HG03196 (cell line): ENCODE measurements around the gene RPS19.

Experiments
- ATAC-seq: cut with Tn5 transposase; IDR thresholded peaks from one replicate; pipeline ENCODE4 v1.9.1; 2021; ENCODE audit not compliant: unreplicated experiment

RPS19 gene

DNA sequence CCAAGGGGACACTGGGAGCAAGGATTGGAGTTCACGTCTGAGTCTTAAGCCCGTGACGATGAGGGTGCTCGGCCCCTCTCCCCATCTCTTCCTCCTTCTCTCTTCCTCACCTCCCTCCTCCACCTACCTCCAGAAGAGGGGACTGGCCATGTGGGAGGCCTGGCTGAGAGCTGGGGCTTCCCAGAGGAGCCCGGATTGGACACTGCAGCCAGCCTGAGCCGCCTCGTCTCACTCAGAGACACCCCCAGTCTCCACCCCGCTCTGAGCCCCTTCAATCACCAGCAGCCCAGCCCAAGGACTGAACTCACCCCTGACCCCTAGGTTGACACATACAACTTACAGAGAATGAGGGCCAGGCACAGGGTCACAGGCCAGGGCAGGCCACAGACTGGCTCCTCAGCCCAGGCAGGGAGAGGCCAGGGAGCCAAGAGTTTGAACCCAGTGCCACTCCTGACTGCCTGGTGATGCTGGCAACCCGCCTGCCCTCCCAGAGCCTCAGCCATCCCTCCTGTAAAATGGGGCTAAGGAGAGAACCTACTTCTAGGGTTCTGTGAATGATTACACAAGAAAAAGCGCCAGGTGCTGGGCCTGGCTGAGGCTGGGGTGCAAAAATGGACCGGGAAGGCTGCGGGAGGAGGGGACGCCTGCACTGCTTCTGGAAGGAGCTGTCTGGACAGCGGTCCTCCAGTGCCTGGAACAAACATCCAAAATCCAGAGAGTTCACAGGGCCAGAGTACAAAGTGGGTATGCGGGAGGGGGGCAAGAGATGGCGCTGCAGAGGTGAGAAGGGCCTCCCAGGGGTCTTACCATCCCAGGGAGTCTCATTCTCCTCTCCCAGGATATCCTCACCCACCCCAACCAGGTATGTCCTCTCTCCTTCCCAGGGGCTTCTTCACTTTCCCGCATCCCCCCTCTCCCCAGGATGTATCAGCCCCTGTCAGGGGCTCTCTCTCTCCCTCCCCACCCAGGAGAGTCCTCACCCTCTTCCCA is 18.2 kb downstream of the RPS19 start:
- no peak for ATAC-seq

DNA sequence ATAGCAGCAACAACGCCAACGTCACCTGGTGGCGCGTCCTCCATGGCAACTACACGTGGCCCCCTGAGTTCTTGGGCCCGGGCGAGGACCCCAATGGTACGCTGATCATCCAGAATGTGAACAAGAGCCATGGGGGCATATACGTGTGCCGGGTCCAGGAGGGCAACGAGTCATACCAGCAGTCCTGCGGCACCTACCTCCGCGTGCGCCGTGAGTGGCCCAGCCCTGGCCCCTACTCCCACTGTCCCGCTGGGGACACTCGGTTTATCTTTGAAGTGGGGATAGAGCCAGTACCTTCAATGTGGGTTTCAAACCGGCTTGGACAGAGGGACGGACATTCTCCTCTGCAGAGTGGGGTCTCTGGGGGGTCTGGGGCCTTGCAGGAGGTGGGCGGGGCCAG is 19.0 kb downstream of the RPS19 start:
- ATAC-seq, result no peak

DNA sequence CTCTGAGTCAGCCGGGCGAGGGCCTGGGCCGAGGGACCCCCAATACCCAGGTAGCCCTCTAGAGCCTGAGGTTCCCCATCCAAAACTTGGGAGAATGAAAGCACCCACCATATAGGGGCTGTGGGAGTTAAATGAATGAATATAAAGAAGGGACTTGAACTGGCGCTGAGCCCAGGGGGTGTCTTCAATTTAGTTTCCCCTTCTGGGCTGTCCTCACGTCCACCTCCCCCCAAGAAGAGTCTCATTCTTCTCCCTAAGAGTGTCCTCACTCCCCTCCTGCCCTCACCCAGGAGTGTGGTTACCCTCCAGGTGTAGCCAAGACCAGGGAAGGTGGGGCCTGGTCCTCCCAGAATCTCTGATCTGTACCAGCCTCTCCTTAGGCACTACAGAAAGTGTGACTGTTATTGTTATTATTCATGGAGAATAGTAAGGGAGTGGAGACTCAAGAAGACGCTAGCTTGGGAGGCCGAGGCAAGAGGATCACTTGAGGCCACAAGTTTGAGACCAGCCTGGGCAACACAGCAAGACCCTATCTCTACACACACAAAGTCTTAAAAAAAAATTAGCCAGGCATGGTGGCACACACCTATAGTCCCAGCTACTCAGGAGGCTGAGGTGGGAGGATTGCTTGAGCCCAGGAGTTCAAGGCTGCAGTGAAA is 19.7 kb downstream of the RPS19 start:
- ATAC-seq, result no peak

DNA sequence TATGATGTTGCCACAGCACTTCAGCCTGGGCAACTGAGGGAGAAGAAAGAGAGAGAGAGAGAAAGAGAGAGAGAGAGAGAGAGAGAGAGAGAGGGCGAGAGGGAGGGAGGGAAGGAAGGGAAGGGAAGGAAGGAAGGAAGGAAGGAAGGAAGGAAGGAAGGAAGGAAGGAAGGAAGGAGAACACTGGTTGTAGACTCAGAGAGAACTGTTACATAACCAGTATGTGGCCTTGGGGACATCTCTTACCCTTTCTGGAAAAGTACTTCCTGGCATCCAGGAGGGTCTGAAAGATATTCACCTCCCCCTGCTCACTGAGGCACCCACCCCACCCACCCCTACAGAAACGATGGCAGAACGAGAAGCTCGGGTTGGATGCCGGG is 20.3 kb downstream of the RPS19 start:
- no peak for ATAC-seq

DNA sequence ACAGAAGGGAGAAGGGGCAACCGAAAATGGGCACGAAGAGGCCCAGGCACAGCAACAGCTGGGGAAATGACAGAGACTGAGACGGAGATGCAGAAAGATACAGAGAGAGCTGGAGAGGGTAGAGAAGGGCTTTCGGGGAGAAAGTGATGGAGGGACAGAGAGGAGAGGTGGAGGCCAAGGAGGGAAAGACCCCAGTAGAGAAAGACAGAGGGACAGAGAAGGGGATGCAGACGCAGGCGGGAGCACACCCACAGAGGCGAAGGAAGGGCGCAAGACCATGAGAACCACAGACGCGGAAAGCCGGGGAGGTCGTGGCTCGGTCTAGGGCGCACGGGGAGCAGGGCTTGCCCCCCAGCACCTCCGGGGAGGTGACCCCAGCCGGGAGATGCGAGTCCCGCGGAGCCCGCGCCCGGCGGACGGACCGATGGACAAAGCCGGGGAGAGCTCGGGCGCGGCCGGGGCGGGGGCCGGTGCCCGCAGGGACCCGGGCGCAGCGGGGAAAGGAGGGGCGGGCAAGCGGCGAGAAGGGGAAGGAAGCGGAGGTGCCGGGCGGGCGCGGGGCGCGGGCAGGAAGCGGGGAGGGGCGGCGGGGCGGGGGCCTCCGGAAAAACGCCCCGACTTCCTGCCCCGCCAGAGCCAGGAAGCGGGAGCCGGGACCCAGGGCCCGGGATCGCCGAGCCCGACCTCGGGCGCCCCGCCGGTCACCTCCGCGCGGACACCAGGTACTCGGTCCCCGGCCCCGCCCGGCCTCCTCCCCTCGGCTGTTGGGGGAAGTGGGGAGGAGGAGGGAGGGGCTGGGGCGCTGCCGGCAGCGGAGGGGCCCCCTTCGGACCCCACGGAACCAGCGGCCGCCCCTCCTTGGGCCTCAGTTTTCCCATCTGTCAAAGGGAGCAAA is 22.8 kb downstream of the RPS19 start, which contains the start of gene ARHGEF1:
ARHGEF1 (plus strand) TSS at position 617 of the 895 bp plus-strand sequence. CDS start 4,899 bp downstream, outside the sequence.
- no peak for ATAC-seq

DNA sequence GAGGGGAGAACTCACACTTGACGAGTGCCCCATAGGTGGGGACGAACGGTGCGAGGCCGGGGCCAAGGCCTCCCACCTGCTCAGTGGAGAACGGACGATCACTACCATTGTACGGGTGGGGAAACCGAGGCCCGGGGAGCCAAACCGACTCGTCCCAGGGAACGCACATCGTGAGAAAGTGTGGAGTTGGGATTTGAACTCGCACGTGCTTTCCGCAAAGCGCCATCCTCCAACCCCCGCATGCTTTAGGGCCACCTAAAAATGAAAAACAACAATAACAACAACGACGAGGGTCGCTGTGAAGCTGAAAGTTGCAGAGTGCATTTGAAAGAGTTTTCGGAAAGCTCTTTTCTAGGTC is 23.4 kb downstream of the RPS19 start:
- no peak for ATAC-seq

DNA sequence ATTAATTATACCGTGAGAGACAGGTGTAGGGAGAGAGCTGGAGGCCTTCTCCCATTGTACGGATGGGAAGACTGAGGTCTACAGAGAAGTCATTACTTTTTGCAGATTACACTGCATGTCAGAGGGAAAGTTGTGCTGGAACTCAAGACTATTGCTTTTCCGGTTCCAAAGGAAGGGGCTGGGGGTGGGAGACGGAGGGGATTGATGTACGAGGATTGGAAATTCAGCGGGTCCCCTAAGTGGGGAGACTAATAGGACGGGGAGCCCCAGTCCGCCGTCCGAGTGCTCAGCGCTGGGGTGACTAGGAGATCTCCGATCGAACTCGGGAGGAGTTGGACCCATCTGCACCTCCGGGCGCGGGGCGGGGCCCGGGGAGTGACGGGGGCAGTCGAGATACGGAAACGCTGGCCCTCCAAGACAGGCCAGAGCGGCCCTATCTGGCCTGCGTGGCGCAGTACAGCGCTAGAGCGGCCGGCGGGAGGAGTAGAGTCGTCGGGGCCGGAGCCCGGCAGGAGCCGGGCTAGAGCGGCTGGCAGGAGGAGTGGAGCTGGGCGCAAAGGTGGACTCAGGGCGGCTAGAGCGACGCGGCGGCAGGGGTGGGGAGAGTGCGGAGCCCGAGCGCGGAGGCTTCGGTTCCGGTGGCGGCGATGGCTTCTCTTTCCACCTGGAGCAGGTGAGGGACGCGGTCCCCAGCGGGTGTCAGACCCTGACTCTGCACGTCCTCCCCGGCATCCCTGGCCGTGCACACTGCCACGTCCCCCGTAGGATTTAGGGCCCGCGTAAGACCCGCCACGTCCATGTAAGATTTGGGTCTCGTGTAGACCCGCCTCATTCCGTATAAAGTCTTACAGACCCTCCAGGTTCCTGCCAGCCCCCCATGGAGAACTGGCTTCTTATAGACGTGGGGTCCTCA is 24.0 kb downstream of the RPS19 start:
- peak; percentile 69 for ATAC-seq

DNA sequence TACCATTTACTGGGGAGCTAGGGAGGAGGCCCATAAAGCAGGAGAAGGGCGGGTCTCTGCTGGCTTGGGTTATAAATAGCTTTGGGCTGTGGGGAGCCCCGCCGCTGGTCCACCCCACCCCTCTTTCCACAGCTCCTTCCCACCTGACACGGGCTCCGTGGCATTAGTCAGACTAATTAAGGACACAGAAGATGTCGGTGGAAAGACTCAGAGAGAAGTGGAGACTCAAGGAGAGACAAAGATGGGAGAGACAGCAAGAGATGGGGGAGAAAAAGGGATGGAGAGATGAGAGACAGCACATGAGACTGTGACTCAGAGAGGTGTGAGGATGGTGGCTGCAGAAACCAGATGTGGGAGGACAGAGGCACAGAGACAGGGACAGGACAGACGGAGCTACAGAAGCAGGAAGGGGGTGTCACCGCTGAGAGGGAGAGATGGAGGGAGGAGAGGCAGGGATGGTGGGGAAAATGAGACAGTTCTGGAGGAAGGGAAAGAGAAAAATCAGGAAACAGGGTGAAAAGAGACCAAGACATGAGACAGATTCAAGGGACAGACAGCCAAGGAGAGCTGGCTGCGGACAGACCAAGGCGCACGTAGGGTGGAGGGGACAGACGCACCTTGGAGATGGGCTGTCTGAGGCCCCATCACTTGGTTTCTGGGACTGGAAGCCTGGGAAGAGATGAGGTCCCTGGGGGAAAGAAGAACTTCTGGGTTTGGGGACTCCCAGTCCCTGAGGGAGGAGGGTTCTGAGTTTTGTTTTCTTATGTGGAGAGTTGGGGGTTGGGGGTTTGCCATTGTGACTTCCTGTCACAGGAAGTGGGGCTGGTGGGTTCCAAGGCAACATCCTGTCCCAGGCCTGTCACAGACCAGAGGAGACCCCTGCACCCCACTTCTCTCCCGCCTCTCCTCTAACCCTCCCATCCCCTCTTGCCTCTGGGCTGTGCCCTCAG is 27.0 kb downstream of the RPS19 start:
- ATAC-seq, result no peak

DNA sequence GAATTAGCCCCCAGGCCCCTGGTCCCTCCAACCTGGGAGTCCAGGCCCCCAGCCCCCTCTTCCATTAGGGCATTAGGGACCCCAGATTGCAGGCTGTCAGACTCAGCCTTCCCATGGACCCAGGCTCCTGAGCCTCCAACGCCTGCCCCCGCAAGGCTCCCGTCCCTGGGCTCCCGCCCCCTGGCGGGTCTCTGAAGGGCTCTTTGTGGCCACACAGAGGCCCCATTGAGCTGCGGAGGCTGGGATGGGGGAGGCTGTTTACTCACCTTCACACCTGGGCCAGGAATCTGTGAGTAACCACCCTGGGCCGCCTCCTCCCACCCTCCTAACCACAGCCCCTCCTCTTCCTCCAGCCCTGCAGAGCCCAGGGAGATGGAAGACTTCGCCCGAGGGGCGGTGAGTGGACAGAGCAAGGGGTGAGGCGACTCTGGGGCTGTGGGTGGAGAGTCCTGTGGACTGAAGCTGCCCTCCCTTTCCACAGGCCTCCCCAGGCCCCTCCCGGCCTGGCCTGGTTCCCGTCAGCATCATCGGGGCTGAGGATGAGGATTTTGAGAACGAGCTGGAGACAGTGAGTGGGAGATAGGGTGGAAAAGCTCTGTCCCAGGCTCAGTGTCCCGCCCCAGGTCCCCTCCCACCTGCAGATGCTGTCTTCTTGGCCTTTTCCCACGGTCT is 27.8 kb downstream of the RPS19 start:
- no peak for ATAC-seq

DNA sequence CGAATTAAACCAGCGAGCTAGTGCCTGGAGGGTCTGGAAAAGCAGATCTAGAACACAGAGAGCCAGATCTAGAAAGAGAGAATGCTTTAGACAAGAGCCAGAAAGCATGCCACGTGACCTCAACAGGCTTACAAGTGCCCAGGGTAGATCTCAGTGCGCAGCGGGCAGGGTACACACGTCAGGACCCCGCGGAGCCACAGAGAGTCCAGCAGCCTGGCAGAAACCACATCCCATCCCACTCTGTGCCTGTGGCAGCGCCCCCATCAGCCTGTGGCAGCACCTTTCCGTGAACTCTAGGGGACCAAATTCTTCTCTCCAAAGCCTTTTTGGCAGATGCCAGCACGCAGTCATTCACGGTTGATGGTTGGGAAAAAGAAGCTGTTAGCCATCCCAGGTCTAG is 28.9 kb downstream of the RPS19 start:
- no peak for ATAC-seq

DNA sequence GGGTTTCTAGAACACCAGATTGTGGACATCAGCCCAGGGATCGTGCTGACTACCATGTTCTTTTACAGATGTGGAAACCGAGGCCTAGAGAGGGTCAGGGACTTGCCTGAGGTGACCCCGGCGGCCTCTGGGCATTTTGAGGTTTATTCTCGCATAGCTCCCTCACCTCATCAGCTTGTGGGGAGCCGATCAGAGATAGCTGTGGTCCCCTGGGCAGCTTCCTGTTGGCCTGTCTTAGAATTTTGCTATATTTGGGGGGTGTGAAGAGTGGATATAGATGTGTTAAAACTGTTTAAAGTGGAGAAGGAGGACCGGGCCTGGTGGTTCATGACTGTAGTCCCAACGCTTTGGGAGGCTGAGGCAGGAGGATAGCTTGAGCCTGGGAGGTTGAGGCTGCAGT is 29.8 kb downstream of the RPS19 start:
- no peak for ATAC-seq

DNA sequence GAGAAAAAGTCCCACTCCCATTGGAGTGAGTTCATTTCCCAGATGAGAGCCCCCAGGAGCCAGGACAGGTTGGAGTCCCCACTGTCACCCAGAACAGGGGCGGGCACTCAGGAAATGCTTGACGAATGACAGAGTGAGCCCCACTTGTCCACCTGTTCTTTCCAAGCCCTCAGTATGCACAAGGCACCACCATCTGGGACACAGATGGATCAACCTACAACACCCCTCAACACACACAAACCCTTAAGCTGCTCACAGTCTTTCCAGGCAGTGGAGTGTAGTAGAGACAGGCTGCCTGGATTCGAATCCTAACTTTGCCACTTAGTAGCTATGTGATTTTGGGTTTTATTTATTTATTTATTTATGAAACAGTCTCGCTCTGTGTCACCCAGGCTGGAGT is 30.9 kb downstream of the RPS19 start:
- no peak for ATAC-seq

DNA sequence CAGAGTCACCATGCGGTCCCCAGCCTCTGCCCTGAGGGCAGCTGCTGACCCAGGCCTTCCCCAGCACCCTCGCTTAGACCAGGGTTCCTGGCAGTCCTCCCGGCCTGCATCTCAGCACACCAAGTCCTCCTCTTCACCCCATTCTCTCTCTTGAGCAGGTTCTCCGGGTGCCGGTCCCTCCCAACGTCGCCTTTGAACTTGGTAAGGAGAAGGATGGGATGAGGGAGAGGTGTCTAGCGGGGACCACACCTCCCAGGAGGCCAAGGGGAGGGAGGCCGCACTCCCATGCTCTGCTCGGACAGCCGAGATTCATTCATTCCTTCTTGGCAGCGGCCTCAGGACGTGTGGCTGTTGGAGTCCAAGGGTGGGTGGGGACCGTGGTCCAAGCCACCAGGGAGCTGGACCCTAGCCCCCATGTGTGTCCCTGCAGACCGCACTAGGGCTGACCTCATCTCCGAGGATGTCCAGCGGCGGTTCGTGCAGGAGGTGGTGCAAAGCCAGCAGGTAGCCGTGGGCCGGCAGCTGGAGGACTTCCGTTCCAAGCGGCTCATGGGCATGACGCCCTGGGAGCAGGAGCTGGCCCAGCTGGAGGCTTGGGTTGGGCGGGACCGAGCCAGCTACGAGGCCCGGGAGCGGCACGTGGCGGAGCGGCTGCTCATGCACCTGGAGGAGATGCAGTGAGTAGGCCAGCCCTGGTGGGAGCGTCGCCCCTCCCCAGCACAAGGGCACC is 32.3 kb downstream of the RPS19 start:
- ATAC-seq, result no peak

DNA sequence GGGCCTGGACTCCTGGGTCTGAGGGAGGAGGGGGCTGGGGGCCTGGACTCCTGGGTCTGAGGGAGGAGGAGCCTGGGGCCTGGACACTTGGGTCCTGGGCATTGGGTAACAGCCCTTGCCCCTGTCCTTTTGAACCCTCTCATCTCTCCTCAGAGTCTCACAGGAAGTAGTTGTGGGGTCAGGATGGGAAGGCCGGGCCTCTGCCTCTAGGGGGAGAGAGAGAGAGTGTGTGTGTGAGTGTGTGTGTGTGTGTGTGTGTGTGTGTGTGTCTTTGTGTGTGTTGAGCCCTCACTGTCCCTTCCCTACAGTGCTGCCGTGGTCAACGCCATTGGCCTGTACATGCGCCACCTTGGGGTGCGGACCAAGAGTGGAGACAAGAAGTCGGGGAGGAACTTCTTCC is 33.8 kb downstream of the RPS19 start:
- ATAC-seq, result no peak

DNA sequence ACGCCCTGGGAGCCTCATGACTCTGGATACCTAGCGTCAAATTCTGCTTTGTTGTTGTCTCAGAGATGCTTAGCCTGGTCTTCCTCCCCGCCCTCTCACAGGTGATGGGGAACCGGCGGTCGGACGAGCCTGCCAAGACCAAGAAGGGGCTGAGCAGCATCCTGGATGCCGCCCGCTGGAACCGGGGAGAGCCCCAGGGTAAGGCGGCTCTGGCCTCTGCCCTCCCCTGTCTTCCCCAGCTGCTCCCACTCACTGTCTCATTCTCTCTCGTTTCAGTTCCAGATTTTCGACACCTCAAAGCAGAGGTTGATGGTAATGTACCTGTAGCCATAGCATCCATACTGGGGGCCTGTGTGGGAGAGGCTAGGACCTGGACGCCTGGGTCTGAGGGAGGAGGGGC is 34.3 kb downstream of the RPS19 start:
- ATAC-seq, result no peak

DNA sequence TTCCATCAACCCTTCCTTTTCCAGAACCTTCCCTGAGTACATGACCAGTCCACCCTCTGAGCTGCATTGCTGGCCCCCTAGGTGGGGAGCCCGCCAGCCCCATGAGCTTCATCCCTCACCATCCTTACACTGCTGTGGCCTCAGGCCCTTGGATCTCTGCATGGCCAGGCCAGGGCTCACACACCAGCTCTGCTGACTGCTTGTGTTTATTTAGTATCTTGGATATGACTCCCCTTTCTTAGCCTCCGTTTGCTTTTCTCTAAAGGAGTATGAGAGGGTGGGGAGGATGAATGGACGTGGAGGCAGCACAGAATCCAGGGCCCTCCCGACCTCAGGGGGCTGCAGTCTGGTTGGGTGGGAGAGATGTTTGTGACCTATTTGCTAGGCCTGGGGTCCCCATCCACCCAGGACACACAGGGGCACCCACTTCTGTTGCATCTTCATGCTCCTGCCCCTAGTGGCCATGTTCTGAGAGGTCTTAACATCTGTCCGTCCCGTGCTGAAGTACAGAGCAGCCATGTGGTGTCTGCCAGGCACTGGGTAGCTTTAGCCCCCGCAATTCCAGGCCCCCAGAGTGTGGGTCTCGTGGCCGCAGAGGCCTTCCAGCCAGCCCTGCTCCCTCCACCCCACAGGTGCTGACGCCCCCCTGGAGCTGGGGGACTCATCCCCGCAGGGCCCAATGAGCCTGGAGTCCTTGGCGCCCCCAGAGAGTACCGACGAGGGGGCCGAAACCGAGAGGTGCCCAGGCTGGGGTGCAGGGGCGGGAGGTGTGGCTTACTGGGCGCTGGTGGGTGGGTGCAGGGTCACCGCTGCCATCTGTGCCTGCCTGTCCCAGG is 35.9 kb downstream of the RPS19 start:
- no peak for ATAC-seq

DNA sequence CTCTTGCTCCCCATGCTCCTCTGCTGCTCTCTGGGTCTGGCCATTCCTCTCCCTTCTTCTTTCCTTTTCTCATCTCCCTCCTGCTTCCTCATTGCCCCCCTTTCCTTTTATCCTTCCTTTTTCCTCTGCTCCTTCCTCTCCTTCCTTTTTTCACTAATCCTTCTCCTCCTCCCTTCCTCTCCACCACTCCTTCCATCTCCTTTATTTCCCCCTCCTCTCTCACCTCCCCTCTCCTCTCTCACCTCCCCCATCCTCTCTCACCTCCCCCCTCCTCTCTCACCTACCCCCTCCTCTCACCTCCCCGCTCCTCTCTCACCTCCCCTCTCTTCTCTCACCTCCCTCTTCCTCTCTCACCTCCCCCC is 36.5 kb downstream of the RPS19 start:
- ATAC-seq, result no peak
